Naive thymus-derived CD4-positive, alpha-beta T cell (primary cell): ENCODE results near the gene BBLN. TPM values are rescaled to one million over a fixed set of nuclear protein-coding genes. Genes with fewer than 3 reads are reported as not detected.
"Not testable (repeated sequence)": the region's sequence is repeated elsewhere in the genome, so short reads cannot be mapped to it uniquely, and the experiment has no call there.

Experiments used
- ATAC-seq: fragments of 150-1000 bp; cut with Tn5 transposase; 2 replicates; pipeline ENCODE4 v1.10.0; 2021; ENCODE audit warnings: mild to moderate bottlenecking, moderate library complexity
- CTCF ChIA-PET: fragments of 350-600 bp; sonication (Branson Sonifier 250); formaldehyde crosslinking; loops from one replicate; lab custom pipeline; 2021; ENCODE audit warnings: antibody characterized with exemption; lab: Charles Lee
- POLR2A ChIA-PET: fragments of 350-600 bp; sonication (Branson Sonifier 250); formaldehyde crosslinking; loops from one replicate; lab custom pipeline; 2021; ENCODE audit warnings: antibody characterized with exemption, inconsistent platforms; lab: Charles Lee
- DNase-seq, 9 donors: peaks; one replicate each; pipeline versions ENCODE4 v3.0.0 to v3.0.0-alpha.2; 2020 to 2022; ENCODE audit warnings: mixed read lengths in 1 of 9
- H3K27ac ChIP-seq: one replicate; pipeline ENCODE4 v1.7.0; 2013; ENCODE audit warnings: mild to moderate bottlenecking, low read depth, low read length, moderate library complexity
- H3K27me3 ChIP-seq, 2 donors: one replicate each; pipeline ENCODE4 v1.7.0; 2013; ENCODE audit warnings: low read length in 2 of 2, mild to moderate bottlenecking in 2 of 2, moderate library complexity in 2 of 2; ENCODE audit not compliant: control insufficient read depth in 2 of 2, insufficient read depth in 2 of 2
- H3K36me3 ChIP-seq, 3 experiments: 1 replicate in 2 of 3; 2 replicates in 1 of 3; pipeline ENCODE4 v1.7.0; 2013; ENCODE audit warnings: low read length in 3 of 3, mild to moderate bottlenecking in 3 of 3, moderate library complexity in 1 of 3; ENCODE audit not compliant: insufficient read depth in 3 of 3, control insufficient read depth in 2 of 3
- H3K4me1 ChIP-seq, 2 donors: one replicate each; pipeline ENCODE4 v1.7.0; 2013; ENCODE audit warnings: low read length in 2 of 2, mild to moderate bottlenecking in 2 of 2, moderate library complexity in 1 of 2; ENCODE audit not compliant: control insufficient read depth in 2 of 2, insufficient read depth in 2 of 2
- H3K4me3 ChIP-seq: 2 replicates; pipeline ENCODE4 v1.7.0; 2013; ENCODE audit warnings: mild to moderate bottlenecking, low read length
- H3K9me3 ChIP-seq, 3 experiments: 1 replicate in 2 of 3; 2 replicates in 1 of 3; pipeline ENCODE4 v1.7.0; 2013; ENCODE audit warnings: low read length in 3 of 3; ENCODE audit not compliant: control insufficient read depth in 2 of 3
- H3K27ac Mint-ChIP-seq, 9 donors: one replicate each; pipeline ENCODE4 v1.8.0; 2020 to 2022; ENCODE audit warnings: mixed read lengths in 9 of 9, mild to moderate bottlenecking in 8 of 9, moderate library complexity in 5 of 9, inconsistent platforms in 2 of 9
- H3K27me3 Mint-ChIP-seq, 5 donors: one replicate each; pipeline ENCODE4 v1.8.0; 2021 to 2022; ENCODE audit warnings: mixed read lengths in 5 of 5, mild to moderate bottlenecking in 1 of 5
- H3K36me3 Mint-ChIP-seq, 5 donors: one replicate each; pipeline ENCODE4 v1.8.0; 2020 to 2022; ENCODE audit warnings: mixed read lengths in 5 of 5, mild to moderate bottlenecking in 3 of 5, inconsistent platforms in 1 of 5
- H3K4me1 Mint-ChIP-seq, 7 donors: one replicate each; pipeline ENCODE4 v1.8.0; 2020 to 2022; ENCODE audit warnings: mixed read lengths in 7 of 7, mild to moderate bottlenecking in 3 of 7, inconsistent platforms in 1 of 7
- H3K4me3 Mint-ChIP-seq, 10 donors: one replicate each; pipeline ENCODE4 v1.8.0; 2020 to 2022; ENCODE audit warnings: mild to moderate bottlenecking in 10 of 10, mixed read lengths in 10 of 10, moderate library complexity in 6 of 10, inconsistent platforms in 2 of 10
- H3K9me3 Mint-ChIP-seq, 11 donors: one replicate each; pipeline ENCODE4 v1.8.0; 2020 to 2022; ENCODE audit warnings: mixed read lengths in 11 of 11, mild to moderate bottlenecking in 4 of 11, inconsistent platforms in 1 of 11, moderate library complexity in 1 of 11
- intact Hi-C, 2 donors: fragments of 100-400 bp; cut with micrococcal nuclease; formaldehyde crosslinking; loops; one replicate each; pipeline ENCODE4 v1.15.1; 2023
- polyA plus RNA-seq, 2 donors: library from polyadenylated mRNA; unstranded; fragments of 300-500 nt; fragmentation: Illumina TruSeq; gene quantifications; one replicate each; pipeline ENCODE4 v1.2.3, GENCODE V29; 2021
- total RNA-seq, 6 experiments: library from RNA in 5 of 6; stranded (reverse) in 5 of 6; gene quantifications; 1 replicate in 5 of 6; 2 replicates in 1 of 6; pipeline ENCODE4 v1.2.3 and lab custom pipeline; 2021 to 2026

BBLN gene
- total and polyA plus RNA-seq, 7 experiments from 2014 or later: 42.7 to 102 (median 53.2) TPM

DNA sequence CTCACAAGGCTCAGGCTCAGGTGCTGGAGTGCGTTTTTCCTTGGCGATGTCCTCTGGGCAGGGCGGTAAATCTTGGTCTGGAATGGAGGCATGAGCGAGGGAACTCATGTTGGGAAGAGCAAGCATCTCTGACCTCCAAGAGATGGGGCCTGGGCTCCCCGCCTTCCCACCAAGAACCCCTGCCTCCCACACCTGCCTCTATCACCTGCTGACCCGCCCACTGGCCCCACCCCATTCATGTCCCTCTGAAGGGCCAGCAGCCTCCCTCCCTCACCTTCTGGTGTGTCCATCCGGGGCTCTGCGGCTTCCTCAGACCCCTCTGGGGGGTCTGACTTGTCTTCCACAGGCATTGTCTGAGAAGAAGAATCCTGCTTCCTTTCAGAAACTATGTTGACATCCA, 20.4 kb downstream of the BBLN start:
- CTCF ChIA-PET: no interaction called here
- no peaks in the 10 kb centered on the region for H3K27me3 Mint-ChIP-seq

DNA sequence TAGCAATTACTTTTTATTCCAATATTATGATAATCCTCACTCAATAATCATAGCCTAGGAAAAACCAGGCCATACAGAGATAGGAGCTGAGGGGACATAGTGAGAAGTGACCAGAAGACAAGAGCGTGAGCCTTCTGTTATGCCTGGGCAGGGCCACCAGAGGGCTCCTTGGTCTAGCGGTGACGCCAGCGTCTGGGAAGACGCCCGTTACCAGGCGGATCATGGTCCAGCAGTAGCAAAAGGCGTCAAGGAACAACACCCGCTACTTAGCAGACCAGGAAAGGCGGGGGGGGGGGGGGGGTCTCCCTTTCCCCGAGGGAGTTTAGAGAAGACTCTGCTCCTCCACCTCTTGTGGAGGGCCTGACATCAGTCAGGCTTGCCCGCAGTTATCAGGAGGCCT, 21.4 kb downstream of the BBLN start:
- DNase-seq, H3K9me3 Mint-ChIP-seq, ATAC-seq, H3K4me1 ChIP-seq, H3K27ac ChIP-seq, H3K4me1 Mint-ChIP-seq, H3K4me3 Mint-ChIP-seq, H3K9me3 ChIP-seq, H3K27me3 Mint-ChIP-seq, H3K27ac Mint-ChIP-seq, H3K27me3 ChIP-seq, H3K4me3 ChIP-seq, intact Hi-C loops: not testable (repeated sequence)
- ChIA-PET CTCF (interaction anchor here (0.6 to 0.7 kb wide), 2 partner anchors 13 to 24 kb away, joined by 3 read pairs; no protein-coding TSS in a partner anchor), POLR2A (interaction anchor here (0.7 kb wide), 1 partner anchor 12 kb away, joined by 3 read pairs; no protein-coding TSS in a partner anchor)
- peaks cover 13 to 83% (median 14%) of the 10 kb centered on the region in 3 experiments for H3K36me3 ChIP-seq
- peaks cover 5 to 45% (median 20%) of the 10 kb centered on the region in 5 donors for H3K36me3 Mint-ChIP-seq

More for the DNA sequence above, 20.4 kb downstream of the BBLN start:
- ATAC-seq (no peak), DNase-seq (no peak)
- peaks cover 0 to 2% (median 0%) of the 10 kb centered on the region in 7 donors for H3K4me1 Mint-ChIP-seq
- intact Hi-C loops: no loop called here
- no peaks in the 10 kb centered on the region for H3K4me1 ChIP-seq
- POLR2A ChIA-PET: no interaction called here
- no peak overlapping the region for H3K4me3 Mint-ChIP-seq
- peaks cover 0 to 5% (median 0%) of the 10 kb centered on the region in 3 experiments for H3K9me3 ChIP-seq
- no peak overlapping the region for H3K4me3 ChIP-seq
- peaks cover 0 to 1% (median 0%) of the 10 kb centered on the region in 11 donors for H3K9me3 Mint-ChIP-seq
- no peak overlapping the region for H3K27ac Mint-ChIP-seq
- no peak overlapping the region for H3K27ac ChIP-seq
- peaks cover 13 to 83% (median 22%) of the 10 kb centered on the region in 3 experiments for H3K36me3 ChIP-seq
- no peaks in the 10 kb centered on the region for H3K27me3 ChIP-seq
- H3K36me3 Mint-ChIP-seq: peaks cover 5 to 44% (median 17%) of the 10 kb centered on the region in 5 donors

DNA sequence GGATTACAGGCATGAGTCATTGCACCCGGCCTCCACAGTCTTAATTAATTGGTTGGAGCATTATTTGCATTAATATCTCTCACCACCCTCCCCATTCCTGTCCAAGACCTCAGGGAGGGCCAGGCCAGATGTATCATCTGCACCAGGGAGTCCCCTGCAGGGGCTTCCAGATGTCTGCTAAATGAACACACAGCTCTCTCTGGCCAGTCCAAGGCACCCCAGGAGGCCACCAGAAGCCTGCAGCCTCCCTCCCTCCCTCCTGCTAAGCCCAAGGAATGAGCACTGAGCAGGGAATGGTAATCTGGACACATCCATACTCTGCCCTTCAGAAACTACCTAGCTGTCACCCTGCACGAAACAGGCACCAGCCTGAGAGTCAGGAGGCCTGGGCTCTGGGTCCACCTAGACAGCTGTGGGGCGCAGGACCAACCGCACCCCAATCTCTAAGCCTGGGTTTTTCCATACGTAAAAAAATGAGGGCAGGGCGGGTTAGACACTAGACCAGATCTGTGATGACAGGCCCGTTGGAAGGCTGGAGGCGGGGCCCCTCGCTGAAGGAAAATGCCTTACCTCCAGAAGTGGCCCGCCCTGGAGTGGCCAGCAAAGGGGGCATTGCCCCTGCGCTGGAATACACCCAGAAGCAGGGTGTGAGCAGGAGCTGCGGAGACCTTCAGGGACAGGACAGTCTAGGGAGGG, 23.0 kb downstream of the BBLN start:
- no peak overlapping the region for H3K27ac Mint-ChIP-seq
- H3K27me3 Mint-ChIP-seq: no peaks in the 10 kb centered on the region
- Histone ChIP-seq H3K27ac (no peak overlapping the region), H3K4me3 (no peak overlapping the region), H3K9me3 (peaks cover 0 to 5% (median 0%) of the 10 kb centered on the region in 3 experiments), H3K27me3 (no peaks in the 10 kb centered on the region), H3K4me1 (no peaks in the 10 kb centered on the region), H3K36me3 (peaks cover 11 to 76% (median 13%) of the 10 kb centered on the region in 3 experiments)
- peaks cover 5 to 13% (median 8%) of the 10 kb centered on the region in 7 donors for H3K4me1 Mint-ChIP-seq
- H3K9me3 Mint-ChIP-seq: peaks cover 0 to 2% (median 0%) of the 10 kb centered on the region in 11 donors
- intact Hi-C loops: no loop called here
- no peak for DNase-seq
- ChIA-PET POLR2A (interaction anchor here (0.9 kb wide), 1 partner anchor 13 kb away, joined by 3 read pairs; no protein-coding TSS in a partner anchor), CTCF (no interaction called here)
- no peak for ATAC-seq
- no peak overlapping the region for H3K4me3 Mint-ChIP-seq
- H3K36me3 Mint-ChIP-seq: peaks cover 5 to 46% (median 30%) of the 10 kb centered on the region in 5 donors

DNA sequence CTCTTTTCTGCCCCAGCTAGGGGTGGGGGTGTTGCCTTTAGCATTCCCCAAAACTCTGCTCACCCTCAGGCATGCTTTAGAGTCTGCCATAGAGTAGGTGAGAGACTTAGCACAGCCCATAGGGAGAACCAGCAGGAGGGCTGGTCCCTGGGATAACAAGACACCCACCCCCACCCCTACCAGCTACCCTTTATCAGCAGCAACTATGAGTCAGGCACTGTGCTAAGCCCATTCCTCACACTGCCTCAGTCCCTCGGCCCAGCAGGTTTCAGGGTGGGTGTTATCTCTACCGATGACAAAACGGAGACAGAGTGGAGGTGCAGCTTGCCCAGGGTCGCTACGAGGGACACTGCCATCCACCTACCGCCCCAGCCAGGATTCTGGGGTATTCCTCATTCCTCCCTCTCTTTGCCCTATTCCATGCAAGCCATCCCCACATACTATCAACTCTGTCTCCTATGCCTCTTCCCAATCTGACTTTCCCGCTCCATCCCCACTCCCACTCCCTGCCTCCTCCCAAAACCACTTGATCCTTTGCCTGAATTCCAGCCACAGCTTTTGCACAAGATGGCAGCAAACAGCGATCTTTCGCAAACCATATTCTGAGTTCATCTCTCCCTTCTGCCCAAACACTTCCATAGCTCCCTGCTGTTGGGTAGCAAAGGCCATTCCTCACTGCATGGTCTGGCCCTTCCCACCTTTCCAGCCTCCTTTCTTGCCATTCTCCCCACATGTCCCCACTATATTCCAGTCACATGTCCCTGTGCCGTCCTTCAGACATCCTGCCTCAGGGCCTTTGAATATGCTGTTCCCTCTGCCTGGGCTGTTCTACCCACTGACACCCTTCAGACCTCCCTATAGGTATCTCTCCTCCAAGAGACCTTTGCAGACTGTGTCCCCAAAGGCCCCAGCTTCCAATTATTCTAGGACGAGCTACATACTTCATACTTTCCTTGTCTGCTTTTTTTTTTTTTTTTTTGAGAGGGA, 26.2 kb downstream of the BBLN start:
- DNase-seq: no peak
- peaks cover 0 to 32% (median 26%) of the 10 kb centered on the region in 5 donors for H3K36me3 Mint-ChIP-seq
- peak overlapping the region in 1 of 9 donors; percentile 75 for H3K27ac Mint-ChIP-seq
- H3K4me3 Mint-ChIP-seq: no peak overlapping the region
- no peak overlapping the region for H3K4me3 ChIP-seq
- H3K9me3 ChIP-seq: no peaks in the 10 kb centered on the region
- peaks cover 0 to 2% (median 0%) of the 10 kb centered on the region in 11 donors for H3K9me3 Mint-ChIP-seq
- POLR2A ChIA-PET: interaction anchor here (0.6 to 1.5 kb wide), 4 partner anchors 13 to 81 kb away, joined by 3 to 6 read pairs (median 4); no protein-coding TSS in a partner anchor
- CTCF ChIA-PET: interaction anchor here (0.8 kb wide), 1 partner anchor 13 kb away, joined by 3 read pairs; no protein-coding TSS in a partner anchor
- no peaks in the 10 kb centered on the region for H3K27me3 Mint-ChIP-seq
- peaks cover 0 to 68% (median 5%) of the 10 kb centered on the region in 3 experiments for H3K36me3 ChIP-seq
- no peak for ATAC-seq
- intact Hi-C loops: no loop called here
- H3K27me3 ChIP-seq: no peaks in the 10 kb centered on the region
- peaks cover 13 to 32% (median 25%) of the 10 kb centered on the region in 7 donors for H3K4me1 Mint-ChIP-seq
- H3K27ac ChIP-seq: no peak overlapping the region
- peaks cover 12% of the 10 kb centered on the region in 2 donors for H3K4me1 ChIP-seq

DNA sequence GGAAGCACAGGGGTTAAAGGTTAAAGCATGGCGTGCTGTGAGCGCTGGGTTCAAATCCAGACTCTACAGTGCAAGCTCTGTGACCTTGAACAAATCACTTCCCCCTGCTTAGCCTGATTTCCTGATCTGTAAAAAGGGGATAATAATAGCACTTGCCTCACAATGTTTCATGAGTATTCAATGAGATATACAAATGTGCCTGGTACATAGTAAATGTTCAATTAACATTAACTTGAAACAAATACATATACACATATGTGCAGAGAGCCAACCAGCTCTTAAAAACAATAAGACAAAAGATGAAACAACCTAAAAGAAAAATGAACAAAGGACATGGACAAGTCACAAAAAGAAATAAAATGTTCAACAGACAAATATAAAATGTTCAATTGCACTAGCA, 27.3 kb downstream of the BBLN start:
- Histone ChIP-seq H3K9me3 (no peaks in the 10 kb centered on the region), H3K4me1 (peaks cover 12 to 16% of the 10 kb centered on the region in 2 donors), H3K36me3 (peaks cover 0 to 65% (median 5%) of the 10 kb centered on the region in 3 experiments), H3K4me3 (no peak overlapping the region), H3K27me3 (no peaks in the 10 kb centered on the region), H3K27ac (no peak overlapping the region)
- intact Hi-C loops: no loop called here
- ATAC-seq (no peak), DNase-seq (no peak)
- H3K27ac Mint-ChIP-seq: no peak overlapping the region
- peaks cover 0 to 2% (median 0%) of the 10 kb centered on the region in 11 donors for H3K9me3 Mint-ChIP-seq
- H3K27me3 Mint-ChIP-seq: peaks cover 0 to 4% (median 0%) of the 10 kb centered on the region in 5 donors
- POLR2A ChIA-PET: interaction anchor here (1.0 to 1.5 kb wide), 2 partner anchors 14 to 15 kb away, joined by 3 to 6 read pairs; no protein-coding TSS in a partner anchor
- peaks cover 13 to 32% (median 30%) of the 10 kb centered on the region in 7 donors for H3K4me1 Mint-ChIP-seq
- CTCF ChIA-PET: no interaction called here
- peaks cover 0 to 27% (median 22%) of the 10 kb centered on the region in 5 donors for H3K36me3 Mint-ChIP-seq
- peak overlapping the region in 1 of 10 donors; percentile 14 for H3K4me3 Mint-ChIP-seq

DNA sequence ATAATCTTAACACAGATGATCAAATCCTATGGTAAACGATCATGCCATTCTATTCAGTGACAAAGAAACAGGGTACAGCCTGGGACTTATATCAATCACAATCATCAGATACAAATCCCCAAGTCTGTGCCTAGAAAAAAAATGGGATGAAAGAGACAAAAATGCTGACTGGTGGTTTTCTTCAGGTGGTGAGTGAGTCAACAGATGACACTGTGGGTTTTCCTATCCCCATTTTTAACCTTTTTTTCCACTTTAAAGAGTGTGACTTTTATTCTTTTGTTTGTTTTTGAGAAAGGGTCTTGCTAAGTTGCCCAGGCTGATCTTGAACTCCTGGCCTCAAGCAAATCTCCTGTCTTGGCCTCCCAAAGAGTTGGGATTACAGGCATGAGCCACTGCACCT, 28.1 kb downstream of the BBLN start:
- H3K4me3 Mint-ChIP-seq: peak overlapping the region in 2 of 10 donors; percentile 38 to 48
- H3K27ac ChIP-seq: no peak overlapping the region
- intact Hi-C loops: no loop called here
- no peak overlapping the region for H3K4me3 ChIP-seq
- H3K4me1 Mint-ChIP-seq: peaks cover 13 to 38% (median 32%) of the 10 kb centered on the region in 7 donors
- peaks cover 0 to 8% (median 0%) of the 10 kb centered on the region in 5 donors for H3K27me3 Mint-ChIP-seq
- peaks cover 12 to 16% of the 10 kb centered on the region in 2 donors for H3K4me1 ChIP-seq
- no peak for DNase-seq
- peaks cover 0 to 57% (median 3%) of the 10 kb centered on the region in 3 experiments for H3K36me3 ChIP-seq
- H3K9me3 ChIP-seq: no peaks in the 10 kb centered on the region
- H3K36me3 Mint-ChIP-seq: peaks cover 0 to 23% (median 22%) of the 10 kb centered on the region in 5 donors
- H3K27me3 ChIP-seq: no peaks in the 10 kb centered on the region
- no peak for ATAC-seq
- ChIA-PET CTCF (no interaction called here), POLR2A (interaction anchor here (0.6 to 1.1 kb wide), 2 partner anchors 13 to 63 kb away, joined by 3 to 6 read pairs; no protein-coding TSS in a partner anchor)
- peaks cover 0 to 2% (median 0%) of the 10 kb centered on the region in 11 donors for H3K9me3 Mint-ChIP-seq
- peak overlapping the region in 1 of 9 donors; percentile 5 for H3K27ac Mint-ChIP-seq
